GM12878 (cell line): Measurements from ENCODE around the gene SERHL2. TPM values are rescaled to one million over a fixed set of nuclear protein-coding genes. Genes with fewer than 3 reads are reported as not detected.
"Not testable (repeated sequence)": the region's sequence is repeated elsewhere in the genome, so short reads cannot be mapped to it uniquely, and the experiment has no call there.

Experiments used
- ATAC-seq: fragments of 200-7000 bp; cut with Tn5 transposase; 3 replicates; pipeline ENCODE4 v1.9.1; 2020; ENCODE audit warnings: mild to moderate bottlenecking, moderate library complexity
- BruUV-seq: library from RNA; stranded (reverse); fragments of 400-500 nt; replicated peaks from 2 replicates; lab custom pipeline; 2021; lab: Mats Ljungman, UMichigan
- CTCF ChIA-PET: fragments of 300-600 bp; sonication (Branson Sonifier 250); formaldehyde crosslinking; extraction: SDS; loops from one replicate; lab custom pipeline; 2021; ENCODE audit warnings: inconsistent platforms; lab: Yijun Ruan, JAX
- POLR2A ChIA-PET: fragments of 350-600 bp; formaldehyde crosslinking; extraction: SDS; loops from one replicate; lab custom pipeline; 2021; ENCODE audit warnings: inconsistent platforms; lab: Charles Lee
- RAD21 ChIA-PET: fragments of 300-600 bp; sonication (Branson Sonifier 250); formaldehyde crosslinking; loops from one replicate; lab custom pipeline; 2023; ENCODE audit warnings: antibody characterized with exemption; ENCODE audit not compliant: unreplicated experiment; lab: Charles Lee
- SMC1A ChIA-PET: fragments of 300-600 bp; sonication (Branson Sonifier 250); formaldehyde crosslinking; loops from one replicate; lab custom pipeline; 2023; ENCODE audit not compliant: unreplicated experiment, uncharacterized antibody; lab: Charles Lee
- DNase-seq: peaks from one replicate; pipeline ENCODE4 v3.0.0-alpha.2; 2011; ENCODE audit warnings: low read depth, low spot score
- FAIRE-seq: peaks from 3 replicates; lab custom pipeline; 2011; peaks lifted over from hg19 to GRCh38; lab: Jason Lieb, UNC
- H2AFZ ChIP-seq: 2 replicates; pipeline ENCODE4 v1.6.0; 2011; ENCODE audit warnings: low read depth, low read length, control low read depth; ENCODE audit not compliant: control insufficient read depth
- H3K27ac ChIP-seq: 2 replicates; pipeline ENCODE4 v1.5.1; 2011; ENCODE audit warnings: control low read depth; ENCODE audit not compliant: control insufficient read depth, insufficient read depth
- H3K27me3 ChIP-seq, 2 experiments: replicated peaks in 1 of 2; 2 replicates each; pipeline versions ENCODE4 v1.6.0 to v1.6.1; 2011; ENCODE audit warnings: low read length in 1 of 2; ENCODE audit not compliant: control insufficient read depth in 2 of 2, insufficient read depth in 2 of 2
- H3K36me3 ChIP-seq, 2 experiments: 2 replicates each; pipeline ENCODE4 v1.5.1; 2011; ENCODE audit warnings: low read length in 1 of 2; ENCODE audit not compliant: control insufficient read depth in 2 of 2, insufficient read depth in 2 of 2
- H3K4me1 ChIP-seq: 2 replicates; pipeline ENCODE4 v1.6.1; 2011; ENCODE audit warnings: mild to moderate bottlenecking, low read length, moderate library complexity, mixed read lengths; ENCODE audit not compliant: control insufficient read depth, insufficient read depth
- H3K4me2 ChIP-seq: 2 replicates; pipeline ENCODE4 v1.6.0; 2011; ENCODE audit warnings: control low read depth; ENCODE audit not compliant: control insufficient read depth, insufficient read depth
- H3K4me3 ChIP-seq: fragments of 200-600 bp; sonication (generic); 2 replicates; pipeline ENCODE4 v1.5.1; 2016
- H3K79me2 ChIP-seq: 2 replicates; pipeline ENCODE4 v1.6.0; 2011; ENCODE audit warnings: low read length; ENCODE audit not compliant: control insufficient read depth, insufficient read depth
- H3K9ac ChIP-seq: 2 replicates; pipeline ENCODE4 v1.8.0; 2011; ENCODE audit warnings: low read length, control low read depth, mixed read lengths; ENCODE audit not compliant: control insufficient read depth, insufficient read depth
- H3K9me3 ChIP-seq: replicated peaks from 3 replicates; pipeline ENCODE4 v1.5.1; 2011; ENCODE audit warnings: mild to moderate bottlenecking, low read length; ENCODE audit not compliant: control insufficient read depth, insufficient read depth
- H4K20me1 ChIP-seq: 2 replicates; pipeline ENCODE4 v1.6.0; 2011; ENCODE audit not compliant: control insufficient read depth, insufficient read depth
- IKZF2 ChIP-seq, 2 experiments: fragments of 450-650 bp; IDR thresholded peaks; 2 replicates each; pipeline ENCODE4 v1.6.1; 2017; ENCODE audit warnings: mild to moderate bottlenecking in 2 of 2, moderate library complexity in 2 of 2
- TBL1XR1 ChIP-seq: IDR thresholded peaks from 2 replicates; pipeline ENCODE4 v1.6.1; 2012; ENCODE audit warnings: low read depth, low read length, improper control_type of control experiment
- WGBS: methylation state at CpG from one replicate; pipeline ENCODE4 v1.1.6; 2016; ENCODE audit warnings: low lambda C conversion rate; ENCODE audit not compliant: insufficient replicate concordance, insufficient coverage; ENCODE audit errors: missing lambda C conversion rate; 5-methylcytosine and 5-hydroxymethylcytosine counted together
- in situ Hi-C: fragments of 300-500 bp; cut with MboI; formaldehyde crosslinking; loops from 9 replicates; pipeline ENCODE4 v1.14.3; 2018; ENCODE audit warnings: mixed read lengths
- intact Hi-C: fragments of 100-400 bp; cut with micrococcal nuclease; formaldehyde crosslinking; loops from one replicate; pipeline ENCODE4 v1.14.2; 2022; ENCODE audit not compliant: unreplicated experiment
- polyA plus RNA-seq, 11 experiments: library from polyadenylated mRNA; depleted of rRNA in 4 of 11; unstranded in 6 of 11; stranded (reverse) in 5 of 11; fragments of >200 nt; fragmentation: Nextera tagmentation in 4 of 11; fragmentation: Illumina TruSeq in 1 of 11; extraction: Ambion mirVana in 4 of 11; extraction: Trizol in 1 of 11; gene quantifications; 1 replicate in 1 of 11; 2 replicates in 10 of 11; pipeline versions ENCODE4 v1.2.1 to v1.2.3, GENCODE V29; 2011 to 2016; ENCODE audit warnings: inconsistent platforms in 2 of 11, missing spikeins in 2 of 11, low read depth in 1 of 11
- total RNA-seq, 4 experiments: library from RNA; depleted of rRNA in 3 of 4; stranded (reverse); fragments of >200 nt in 3 of 4; fragmentation: Illumina TruSeq in 1 of 4; extraction: Trizol in 1 of 4; gene quantifications; 2 replicates each; pipeline versions ENCODE4 v1.2.1 to v1.2.3, GENCODE V29; 2013 to 2021

Gene SERHL2
- total and polyA plus RNA-seq, 10 of the 15 experiments (the other 5 are each of a cell fraction or from before 2014, with no cell fraction given) = 0.63 to 2.0 (median 1.2) TPM

GRCh38 chr22:42562684-42563083 lies 8.9 kb downstream of the SERHL2 start:
- intact Hi-C loops (no loop called here), in situ Hi-C loops (no loop called here)
- no TSS peak for BruUV-seq
- FAIRE-seq = no peak
- Histone ChIP-seq H3K27ac (peak overlapping the region; percentile 1; the same call in 1 of the 2 replicates), H3K36me3 (no peaks in the 10 kb centered on the region), H3K4me3 (no peak overlapping the region), H3K4me1 (peaks cover 12% of the 10 kb centered on the region), H3K9ac (peak overlapping the region; percentile 4; the same call in 1 of the 2 replicates), H3K27me3 (no peaks in the 10 kb centered on the region), H2AFZ (peak overlapping the region; percentile 13), H4K20me1 (no peaks in the 10 kb centered on the region), H3K9me3 (no peaks in the 10 kb centered on the region), H3K4me2 (peak overlapping the region; percentile 4; the same call in 1 of the 2 replicates), H3K79me2 (no peaks in the 10 kb centered on the region)
- ChIA-PET POLR2A (no interaction called here), CTCF (interaction anchor here (0.6 to 1.1 kb wide), 2 partner anchors 29 to 33 kb away, joined by 3 read pairs; no protein-coding TSS in a partner anchor), RAD21 (no interaction called here), SMC1A (interaction anchor here (0.6 to 1.7 kb wide), 5 partner anchors 9 to 707 kb away, joined by 3 read pairs; partner anchors contain the start of gene SERHL2)
- no peak for DNase-seq
- ATAC-seq = no peak
- TF ChIP-seq TBL1XR1 (no peak), IKZF2 (IDR thresholded peaks at IDR 0.05) (0 out of 4 replicates have a peak, but pooled peaks of 1 of the 2 experiments have one; percentile 1)
- WGBS = 69% methylated on average over 2 of the region's 2 CpGs

GRCh38 chr22:42563943-42564342 lies 10.2 kb downstream of the SERHL2 start:
- H3K9me3 ChIP-seq, H4K20me1 ChIP-seq, CTCF ChIA-PET, H3K27ac ChIP-seq, RAD21 ChIA-PET, H3K36me3 ChIP-seq, H3K4me3 ChIP-seq, DNase-seq, FAIRE-seq, BruUV-seq, H3K79me2 ChIP-seq, ATAC-seq, H3K4me2 ChIP-seq, POLR2A ChIA-PET, in situ Hi-C loops, H3K27me3 ChIP-seq, H3K9ac ChIP-seq, H2AFZ ChIP-seq, intact Hi-C loops: not testable (repeated sequence)
- SMC1A ChIA-PET = interaction anchor here (0.6 kb wide), 1 partner anchor 21 kb away, joined by 3 read pairs; no protein-coding TSS in a partner anchor
- 70% methylated on average over 3 of the region's 3 CpGs for WGBS
- H3K4me1 ChIP-seq = peaks cover 12% of the 10 kb centered on the region
